Fibroblast of villous mesenchyme (primary cell): ENCODE measurements around the gene KRT40. TPM values are rescaled to one million over a fixed set of nuclear protein-coding genes. Genes with fewer than 3 reads are reported as not detected.

Source experiments
- DNase-seq: peaks from one replicate; pipeline ENCODE4 v3.0.0-alpha.2; 2010; ENCODE audit warnings: low read depth
- H3K4me3 ChIP-seq: 2 replicates; pipeline ENCODE4 v1.5.1; 2011; ENCODE audit warnings: low read depth, mild to moderate bottlenecking, low read length
- CTCF ChIP-seq: IDR thresholded peaks from 2 replicates; pipeline ENCODE4 v1.5.1; 2012; ENCODE audit warnings: low read depth, mild to moderate bottlenecking, low read length; ENCODE audit not compliant: insufficient read depth
- total RNA-seq: library from RNA; depleted of rRNA; stranded (reverse); fragments of >200 nt; gene quantifications from 2 replicates; pipeline ENCODE4 v1.2.3, GENCODE V29; 2012

Gene KRT40
- total RNA-seq, 1 donor = not detected

- H3K4me3 ChIP-seq = no peak overlapping the region
- no peak for TF ChIP-seq CTCF
- no peak for DNase-seq
These were observed 13.2 kb upstream of the KRT40 start for GRCh38 chr17:40997361-40997760.

- DNase-seq = no peak
- H3K4me3 ChIP-seq = no peak overlapping the region
- TF ChIP-seq CTCF = no peak
These were observed 12.7 kb upstream of the KRT40 start for GRCh38 chr17:40996829-40997228.

DNA sequence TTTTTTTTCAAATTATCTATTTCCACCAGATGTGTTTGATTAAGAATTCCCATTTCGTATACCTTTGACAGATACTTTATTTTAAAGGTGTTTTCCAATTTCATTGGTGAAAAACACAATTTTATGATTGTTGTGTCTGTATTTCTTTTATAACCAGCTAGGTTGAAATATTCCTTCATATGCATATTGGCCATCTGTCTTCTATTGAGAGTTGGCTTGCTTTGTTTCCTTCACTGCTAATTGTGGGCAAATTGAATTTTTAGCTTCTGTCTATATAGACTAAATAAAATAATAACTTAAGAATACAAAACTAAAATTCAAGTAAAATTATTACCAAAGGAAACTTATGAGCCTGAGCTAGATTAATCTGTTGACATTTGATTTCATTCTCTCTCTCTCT lies 11.0 kb upstream of the KRT40 start:
- DNase-seq = no peak
- no peak for TF ChIP-seq CTCF
- H3K4me3 ChIP-seq = no peak overlapping the region

DNA sequence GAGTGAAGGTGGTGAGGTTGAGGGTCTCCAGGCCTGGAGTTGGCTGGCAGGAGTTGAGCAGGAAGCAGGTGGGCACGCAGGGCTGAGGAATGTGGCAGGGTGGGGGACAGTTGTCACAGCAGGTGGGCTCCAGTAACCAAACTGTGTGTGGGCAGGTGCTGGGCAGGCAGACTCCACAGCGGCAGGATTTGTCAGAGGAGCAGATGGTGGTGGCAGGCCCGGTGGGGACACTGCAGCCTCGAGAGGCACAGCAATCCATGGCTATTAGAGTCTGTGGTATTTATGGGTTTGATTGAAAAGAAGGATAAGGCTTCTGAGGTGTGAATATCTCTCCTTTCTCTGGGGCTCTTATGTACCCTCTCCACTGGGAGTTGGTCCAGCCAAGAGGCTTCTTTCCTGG lies 9.7 kb upstream of the KRT40 start, which contains the start of gene KRTAP3-3:
Gene KRTAP3-3 (minus strand): TSS at position 326 of the 400 bp plus-strand sequence. CDS start 67 bp downstream, at position 259.
- no peak for TF ChIP-seq CTCF
- no peak within 1 kb of the TSS for H3K4me3 ChIP-seq
- DNase-seq = no peak

- no peak for DNase-seq
These were observed 9.0 kb upstream of the KRT40 start for GRCh38 chr17:40993084-40993483.

DNA sequence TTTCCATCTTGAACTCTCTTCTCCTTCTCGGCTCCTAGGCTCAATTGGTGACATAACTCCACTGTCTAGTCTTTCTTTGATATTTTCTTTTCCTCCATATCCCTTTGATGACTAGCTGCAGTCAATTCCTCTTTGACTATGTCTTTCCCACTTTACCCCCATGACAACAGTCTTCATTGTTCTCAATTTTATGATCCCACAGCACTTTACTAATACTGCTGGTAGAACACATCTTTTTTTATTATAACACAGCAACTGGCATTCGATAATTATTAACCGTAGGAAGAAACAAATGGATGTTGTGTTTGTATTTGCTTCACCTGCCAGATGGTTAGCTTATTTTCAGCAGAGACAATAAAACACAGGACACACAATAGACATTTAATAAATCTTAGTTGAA lies 8.5 kb upstream of the KRT40 start:
- TF ChIP-seq CTCF = no peak
- no peak for DNase-seq
- no peak overlapping the region for H3K4me3 ChIP-seq

More at GRCh38 chr17:40993084-40993483, 9.0 kb upstream of the KRT40 start:
- H3K4me3 ChIP-seq = no peak overlapping the region
- TF ChIP-seq CTCF = no peak

DNA sequence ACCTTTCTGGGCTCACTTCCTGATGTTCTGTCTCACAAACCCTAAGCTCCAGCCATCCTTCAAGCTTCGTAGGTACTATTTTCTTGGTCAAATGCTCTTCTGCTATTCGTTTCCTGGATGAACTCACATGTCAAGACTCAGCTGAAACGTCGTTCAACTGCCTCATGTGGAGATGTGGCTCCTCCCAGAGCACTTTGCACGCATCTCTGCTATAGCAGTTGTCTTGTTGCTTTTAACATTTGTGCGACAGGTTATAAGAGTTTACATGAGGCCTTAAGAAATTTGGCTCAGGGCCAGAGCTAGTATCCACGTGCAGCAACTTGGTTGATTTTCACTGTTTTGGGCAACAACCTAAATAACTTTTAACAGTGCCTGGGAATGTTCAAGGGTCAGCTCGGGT lies 2.8 kb upstream of the KRT40 start:
- TF ChIP-seq CTCF = no peak
- DNase-seq = no peak
- H3K4me3 ChIP-seq = no peak overlapping the region
